Measurements from ENCODE around the gene TPK1.
"Not testable (repeated sequence)": the region's sequence is repeated elsewhere in the genome, so short reads cannot be mapped to it uniquely, and the experiment has no call there.

TPK1 gene

DNA sequence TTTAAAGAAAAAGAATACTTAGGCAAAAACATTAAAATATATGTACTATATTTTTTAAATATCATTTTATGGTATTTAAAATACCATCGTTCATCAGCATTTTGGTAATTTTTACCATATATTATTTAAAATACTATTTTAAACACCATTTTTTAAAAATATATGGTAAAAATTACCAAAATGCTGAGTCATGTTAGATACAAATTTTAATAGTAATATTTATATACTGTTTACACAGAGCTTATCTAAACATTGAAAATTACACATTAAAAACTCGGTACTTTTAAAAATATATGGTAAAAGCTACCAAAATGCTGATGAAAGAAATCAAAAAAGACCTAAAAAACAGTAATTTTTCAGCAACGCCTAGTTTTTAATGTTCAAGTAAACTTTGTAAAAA, 105.6 kb downstream of the TPK1 start:
- intact Hi-C loops (cut with DNase I): no loop called here
- no peak for DNase-seq

DNA sequence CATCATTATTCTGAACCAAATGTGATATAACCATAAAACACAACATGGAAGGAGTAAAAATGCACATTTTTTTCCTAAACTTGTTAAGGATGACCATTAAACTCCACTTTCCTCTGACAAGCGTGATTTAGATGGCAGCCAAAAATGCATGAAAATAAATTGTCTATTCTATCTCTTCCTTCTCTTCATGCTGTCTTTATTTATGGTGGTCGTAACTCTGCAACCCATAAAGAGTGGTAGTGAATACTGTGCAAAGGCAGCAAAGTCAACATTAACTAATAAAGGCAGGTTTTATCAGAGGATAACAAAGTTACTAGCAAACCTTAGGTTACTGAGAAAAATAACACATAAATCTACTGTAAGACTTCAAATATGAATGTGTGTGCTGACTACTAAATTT, 106.6 kb downstream of the TPK1 start:
- no peak for DNase-seq
- intact Hi-C loops (cut with DNase I): no loop called here

DNA sequence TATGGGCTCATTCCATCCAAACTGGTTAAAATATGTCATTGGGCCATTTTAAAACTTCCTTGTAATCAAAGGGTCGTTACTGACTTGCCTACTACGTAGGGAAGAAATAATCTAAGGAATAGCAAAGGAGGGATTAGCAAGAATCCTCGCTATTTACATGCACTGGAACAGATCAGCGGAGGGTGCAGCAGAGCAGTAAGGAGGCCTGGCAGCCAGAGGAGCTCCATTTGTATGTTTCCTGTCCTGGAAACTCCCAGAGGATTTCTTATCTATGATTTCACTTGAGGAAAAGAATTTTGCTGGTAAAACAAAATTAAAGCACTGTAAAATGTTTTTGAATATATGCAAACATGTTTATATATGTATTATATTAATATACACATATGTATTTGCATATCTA, 107.3 kb downstream of the TPK1 start:
- intact Hi-C loops (cut with DNase I): no loop called here

DNA sequence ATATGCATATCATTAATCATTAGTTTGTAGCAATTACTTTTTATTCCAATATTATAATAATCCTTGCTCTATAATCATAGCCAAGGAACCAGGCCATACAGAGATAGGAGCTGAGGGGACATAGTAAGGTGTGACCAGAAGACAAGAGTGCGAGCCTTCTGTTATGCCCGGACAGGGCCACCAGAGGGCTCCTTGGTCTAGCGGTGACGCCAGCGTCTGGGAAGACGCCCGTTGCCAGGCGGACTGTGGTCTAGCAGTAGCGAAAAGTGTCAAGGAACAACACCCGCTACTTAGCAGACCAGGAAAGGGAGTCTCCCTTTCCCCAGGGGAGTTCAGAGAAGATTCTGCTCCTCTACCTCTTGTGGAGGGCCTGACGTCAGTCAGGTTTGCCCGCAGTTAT, 109.0 kb downstream of the TPK1 start:
- DNase-seq; intact Hi-C loops (cut with DNase I): not testable (repeated sequence)

More for the DNA sequence above, 107.3 kb downstream of the TPK1 start:
- no peak for DNase-seq

DNA sequence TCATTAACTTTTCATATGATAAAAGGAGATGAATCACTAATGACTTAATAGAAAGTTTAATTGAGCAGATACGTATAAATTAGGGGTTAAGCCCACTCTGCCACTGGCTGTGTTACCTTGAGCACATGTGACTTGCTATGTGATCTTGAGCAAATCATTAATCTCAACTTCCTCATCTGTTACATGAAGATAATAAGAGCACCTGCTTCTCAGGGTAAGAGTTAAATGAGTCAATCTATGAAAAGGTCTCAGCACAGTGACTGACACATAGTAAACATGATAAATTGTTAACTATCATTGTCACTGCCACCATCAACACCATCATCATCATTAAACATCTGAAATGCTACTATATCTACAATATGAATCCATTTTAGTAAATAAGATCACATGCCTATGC, 110.8 kb downstream of the TPK1 start:
- no peak for DNase-seq
- intact Hi-C loops (cut with DNase I): no loop called here

DNA sequence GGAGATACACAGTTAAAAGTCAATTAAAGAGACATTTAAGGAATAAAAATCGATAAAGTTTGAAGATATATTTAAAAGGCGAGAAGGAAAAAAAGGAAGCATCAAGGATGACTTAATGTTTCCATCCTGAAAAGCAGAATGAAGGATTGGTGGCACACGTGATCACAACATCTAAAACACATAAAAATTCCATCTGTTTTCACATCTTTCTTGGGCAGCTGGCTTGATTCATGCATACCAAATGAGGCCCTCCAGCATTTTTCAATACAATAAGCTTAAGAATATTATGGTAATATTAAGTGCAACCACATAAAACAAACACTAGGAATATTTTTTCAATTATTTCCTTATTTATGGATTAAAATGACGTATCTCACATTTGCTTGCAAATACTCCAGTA, 112.6 kb downstream of the TPK1 start:
- intact Hi-C loops (cut with DNase I): no loop called here
- no peak for DNase-seq

DNA sequence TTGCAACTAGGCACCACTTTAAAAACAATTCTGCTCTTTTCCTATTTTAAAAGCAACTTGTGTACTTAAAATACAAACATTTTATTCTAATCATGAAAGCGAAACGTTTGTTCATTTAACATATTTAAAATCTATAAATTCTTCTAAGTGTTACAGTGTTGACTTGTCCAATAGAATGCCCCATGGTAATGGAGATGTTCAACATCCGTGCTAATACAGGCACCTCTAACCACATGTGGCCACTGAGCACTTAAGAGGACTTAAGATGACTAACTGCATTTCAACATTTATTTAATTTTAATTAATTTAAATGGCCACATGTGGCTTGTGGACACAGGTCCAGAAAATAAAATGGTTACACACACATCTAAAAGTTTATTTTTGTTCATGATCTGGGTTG, 115.1 kb downstream of the TPK1 start:
- intact Hi-C loops (cut with DNase I): no loop called here
- no peak for DNase-seq

DNA sequence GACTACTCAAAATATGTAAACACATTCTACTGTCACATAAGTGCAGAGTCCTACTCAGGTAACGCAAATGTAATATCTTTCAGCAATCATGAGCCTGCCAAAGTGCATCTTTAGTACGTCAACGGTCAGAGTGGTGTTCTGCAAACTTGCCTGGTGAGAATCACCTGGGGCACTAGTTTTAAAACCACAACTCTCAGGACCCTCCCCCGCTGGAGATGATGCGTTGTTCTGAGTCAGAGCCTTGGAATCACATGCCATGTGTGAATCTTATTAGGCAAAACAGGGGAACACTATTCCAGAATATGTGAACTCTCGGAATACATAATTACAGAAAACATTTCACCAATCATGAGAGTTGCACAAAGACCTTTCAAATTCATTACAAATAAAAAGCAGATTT, 115.7 kb downstream of the TPK1 start:
- intact Hi-C loops (cut with DNase I): no loop called here
- DNase-seq: no peak

DNA sequence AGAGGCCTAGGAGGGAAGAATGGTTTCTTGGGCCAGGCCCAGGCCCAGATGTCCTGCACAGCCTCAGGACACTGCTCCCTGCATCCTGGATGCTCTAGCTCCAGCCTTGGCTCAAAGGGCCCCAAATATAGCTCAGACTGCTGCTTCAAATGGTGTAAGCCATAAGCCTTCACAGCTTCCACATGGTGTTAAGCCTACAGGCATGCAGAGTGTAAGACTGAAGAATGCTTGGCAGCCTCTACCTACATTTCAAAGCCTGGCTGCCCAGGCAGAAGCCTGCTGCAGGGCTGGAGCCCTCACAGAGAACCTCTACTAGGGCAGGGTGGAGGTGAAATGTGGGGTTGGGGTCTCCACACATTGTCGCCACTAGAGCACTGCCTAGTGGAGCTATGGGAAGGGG, 118.1 kb downstream of the TPK1 start:
- no peak for DNase-seq
- intact Hi-C loops (cut with DNase I): no loop called here

DNA sequence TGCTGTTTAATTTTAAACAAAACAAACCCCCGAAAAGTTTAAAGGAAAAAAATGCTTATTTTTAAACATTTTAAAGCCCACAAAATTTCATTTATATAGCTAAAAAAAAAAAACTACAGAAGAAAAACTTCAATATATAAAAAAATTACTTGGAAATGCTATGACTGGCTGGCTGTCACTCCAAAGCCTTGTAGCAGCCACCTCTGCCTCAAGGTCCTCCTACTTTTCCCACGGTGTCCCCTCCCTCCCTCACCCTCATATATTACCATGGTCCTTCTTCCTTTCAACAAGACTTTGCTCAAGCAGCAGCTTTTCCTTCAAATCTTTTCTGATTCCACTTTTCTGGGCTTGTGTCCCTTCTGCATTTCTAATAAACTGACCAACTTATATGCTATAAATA, 122.0 kb downstream of the TPK1 start:
- intact Hi-C loops (cut with DNase I): no loop called here
- no peak for DNase-seq

DNA sequence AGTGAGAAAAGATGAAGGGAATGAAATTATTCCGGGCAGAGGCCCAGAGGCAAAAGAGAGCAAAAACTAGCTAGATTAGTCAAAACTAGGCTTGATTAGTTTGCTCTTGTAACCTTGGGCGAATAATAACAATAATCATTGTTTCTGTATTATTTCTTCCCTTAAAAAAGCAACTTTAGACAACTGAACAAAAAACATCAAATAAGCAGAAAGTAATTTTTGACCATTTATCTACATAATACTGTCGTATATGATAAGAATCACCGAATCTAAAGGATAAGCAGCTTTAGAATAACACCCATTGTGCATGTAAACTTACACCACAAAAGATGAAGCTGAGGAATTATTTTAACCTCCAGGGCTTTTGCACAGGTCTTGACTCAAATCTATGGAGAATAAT, 125.1 kb downstream of the TPK1 start:
- no peak for DNase-seq
- intact Hi-C loops (cut with DNase I): no loop called here

DNA sequence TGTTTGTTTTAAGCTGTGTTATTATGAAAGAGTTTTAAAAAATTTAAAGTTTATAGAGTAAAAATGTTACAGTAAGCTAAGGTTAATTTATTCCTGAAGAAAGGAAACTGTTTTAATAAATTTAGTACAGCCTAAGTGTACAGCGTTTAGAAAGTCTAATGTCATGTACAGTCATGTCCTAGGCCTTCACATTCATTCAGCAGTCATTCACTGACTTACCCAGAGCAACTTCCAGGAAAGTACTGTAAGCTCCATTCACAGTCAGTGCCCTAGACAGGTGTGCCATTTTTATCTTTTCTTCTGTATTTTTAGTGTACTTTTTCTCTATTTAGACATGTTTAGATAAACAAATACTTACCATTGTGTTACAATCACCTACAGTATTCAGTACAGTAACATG, 126.8 kb downstream of the TPK1 start:
- DNase-seq: no peak
- intact Hi-C loops (cut with DNase I): no loop called here

DNA sequence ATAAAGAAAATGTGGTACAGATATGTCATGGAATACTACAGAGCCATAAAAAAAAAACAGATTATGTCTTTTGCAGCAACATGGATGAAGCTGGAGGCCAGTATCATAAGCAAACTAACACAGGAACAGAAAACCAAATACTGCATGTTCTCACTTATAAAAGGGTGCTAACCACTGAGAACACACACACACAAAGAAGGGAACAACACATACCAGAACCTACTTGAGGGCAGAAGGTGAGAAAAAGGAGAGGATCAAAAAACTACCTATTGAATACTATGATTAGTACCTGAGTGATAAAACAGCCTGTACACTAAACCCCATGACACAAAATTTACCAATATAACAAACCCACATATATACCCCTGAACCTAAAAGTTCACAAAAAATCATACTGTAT, 144.6 kb downstream of the TPK1 start:
- intact Hi-C loops (cut with DNase I): no loop called here

DNA sequence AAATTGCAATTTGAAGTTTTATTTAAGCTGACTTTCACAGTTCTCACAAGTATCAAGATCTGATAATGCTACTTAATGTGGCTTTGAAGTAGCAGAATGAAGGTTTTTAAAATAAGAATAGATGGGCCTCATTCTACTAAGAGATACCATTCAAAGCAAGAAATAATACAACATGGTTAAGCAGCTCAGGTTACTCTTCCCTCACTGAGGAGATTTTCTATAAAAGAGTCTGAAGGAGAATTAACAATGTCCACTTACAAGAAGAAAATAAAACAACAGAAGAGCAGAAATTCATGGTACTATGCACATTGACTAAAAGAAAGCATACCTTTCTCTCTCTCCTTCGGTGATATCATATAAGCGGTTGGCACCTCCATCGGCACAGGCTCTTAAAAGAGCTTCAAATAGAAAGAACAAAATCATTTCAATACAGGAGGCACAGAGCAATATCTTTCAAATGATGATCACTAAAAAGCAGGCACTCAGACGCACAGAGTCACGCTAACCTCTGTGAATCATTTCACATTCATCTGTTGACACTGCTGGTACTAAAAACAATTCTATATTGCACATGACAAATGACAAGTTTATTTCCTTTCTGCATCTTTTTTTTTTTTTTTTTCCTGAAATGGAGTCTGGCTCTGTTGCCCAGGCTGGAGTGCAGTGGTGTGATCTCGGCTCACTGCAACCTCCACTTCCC, 153.1 kb downstream of the TPK1 start:
- intact Hi-C loops (cut with DNase I): no loop called here
- no peak for DNase-seq

More for the DNA sequence above, 144.6 kb downstream of the TPK1 start:
- DNase-seq: no peak

DNA sequence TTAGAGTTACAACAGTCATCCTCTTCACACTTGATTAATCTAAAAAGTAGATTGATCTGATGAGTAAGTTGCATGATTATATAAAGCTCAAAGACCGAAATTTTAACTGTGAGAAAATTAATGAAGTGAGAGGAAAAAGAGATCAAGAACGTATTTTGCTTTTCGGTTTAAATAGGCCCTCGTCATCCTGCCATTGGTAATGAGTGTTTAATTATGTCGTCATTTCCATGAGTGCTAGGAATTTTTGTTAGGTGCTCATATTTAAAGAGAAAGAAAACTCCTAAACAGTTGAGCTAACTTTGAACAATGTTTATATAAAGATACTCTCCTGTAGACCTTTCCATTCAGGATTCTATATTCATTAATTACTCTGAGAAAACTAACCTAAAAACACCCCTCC, 159.4 kb downstream of the TPK1 start:
- no peak for DNase-seq
- intact Hi-C loops (cut with DNase I): no loop called here

DNA sequence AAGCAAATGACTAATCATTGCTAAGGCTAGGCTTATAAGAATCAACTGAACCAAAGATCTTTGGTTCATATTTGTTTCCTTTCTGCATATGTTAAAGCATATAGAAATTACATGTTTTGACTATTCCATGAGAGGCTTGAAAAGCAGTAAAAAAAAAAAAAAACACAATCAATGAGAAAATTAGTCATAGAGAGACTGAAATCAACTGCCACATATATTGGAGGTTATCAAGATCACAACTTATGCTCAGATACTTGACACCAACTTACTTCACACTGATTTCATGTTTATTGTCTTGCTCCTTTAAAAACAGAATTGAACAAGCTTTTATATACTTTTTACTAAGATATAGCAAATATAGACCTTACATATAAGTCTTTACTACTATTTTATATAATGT, 161.3 kb downstream of the TPK1 start:
- intact Hi-C loops (cut with DNase I): no loop called here

DNA sequence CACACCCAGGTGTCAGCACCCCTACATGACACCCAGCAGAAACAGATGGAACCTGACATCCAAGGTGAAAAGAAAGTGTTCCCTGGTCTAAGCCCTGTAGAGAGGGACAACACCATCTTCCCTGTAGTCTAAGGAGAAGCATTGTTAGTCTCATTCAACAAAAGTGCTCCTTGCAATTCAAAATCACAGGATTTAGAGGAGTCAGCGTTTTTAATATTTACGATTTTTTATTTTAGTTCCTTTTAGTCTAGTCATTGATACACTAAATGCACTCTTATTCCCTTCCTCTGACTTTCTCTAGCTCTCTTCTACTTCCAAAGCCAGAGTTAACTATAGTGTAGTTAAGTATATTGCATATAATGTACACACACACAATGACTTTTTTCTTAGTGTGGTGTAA, 163.0 kb downstream of the TPK1 start:
- no peak for DNase-seq

More for the DNA sequence above, 161.3 kb downstream of the TPK1 start:
- no peak for DNase-seq

DNA sequence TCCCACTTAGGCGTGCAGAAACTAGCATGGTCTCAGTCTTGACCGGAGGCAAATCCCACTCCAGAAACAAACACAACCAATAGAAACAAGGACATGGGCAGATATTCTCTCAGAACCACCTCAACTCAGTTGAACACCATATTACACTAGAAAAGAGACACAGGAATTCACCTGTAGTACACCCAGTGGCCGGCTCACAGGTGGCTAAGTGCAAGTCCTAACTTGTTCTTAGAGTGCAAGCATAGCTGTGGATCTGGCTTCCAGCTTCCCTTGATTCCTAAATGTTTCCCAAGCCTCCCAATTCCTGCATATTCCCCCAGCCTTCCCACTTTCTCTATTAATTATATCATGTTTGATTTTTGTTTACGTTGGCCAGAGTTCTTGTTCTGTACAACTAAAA, 164.4 kb downstream of the TPK1 start:
- intact Hi-C loops (cut with DNase I): no loop called here
- DNase-seq: no peak

More for the DNA sequence above, 163.0 kb downstream of the TPK1 start:
- intact Hi-C loops (cut with DNase I): no loop called here

DNA sequence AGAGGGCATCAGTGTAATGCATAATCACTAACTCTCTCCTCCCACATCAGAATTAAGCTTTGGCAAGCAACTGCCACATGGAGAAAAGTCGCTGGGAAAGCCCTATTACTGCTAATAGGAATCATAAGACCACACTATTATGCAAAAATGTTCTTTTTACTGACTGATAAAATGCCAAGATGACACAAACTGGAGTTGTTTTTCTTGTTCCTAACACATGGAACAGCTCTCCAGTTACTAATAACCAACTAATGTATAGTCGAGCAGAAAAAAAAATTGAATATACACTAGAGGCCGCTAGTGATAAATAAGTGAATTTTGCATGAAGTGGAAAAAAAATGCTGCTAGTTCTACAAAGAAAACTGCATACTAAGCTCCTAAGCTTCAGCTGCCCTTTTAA, 165.6 kb downstream of the TPK1 start:
- no peak for DNase-seq
- intact Hi-C loops (cut with DNase I): no loop called here

DNA sequence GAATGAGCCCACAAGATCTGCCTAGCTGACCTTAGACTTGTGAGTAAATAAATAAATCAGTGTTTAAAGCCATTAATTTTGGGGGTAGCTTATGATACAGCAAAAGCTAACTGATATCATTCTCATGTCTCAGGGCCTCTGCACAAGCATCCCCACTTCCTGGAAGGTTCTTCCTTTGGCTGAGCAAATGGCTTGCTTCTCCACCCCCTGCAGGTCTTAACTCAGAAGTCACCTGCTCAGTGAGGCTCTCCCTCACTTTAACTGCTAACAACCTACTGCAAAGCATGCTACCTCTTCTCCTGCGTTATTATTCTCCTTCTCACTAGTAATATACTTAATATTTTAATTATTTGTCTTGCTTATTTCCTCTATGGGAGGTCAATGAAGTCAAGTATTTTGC, 167.3 kb downstream of the TPK1 start:
- DNase-seq: no peak
- intact Hi-C loops (cut with DNase I): no loop called here

DNA sequence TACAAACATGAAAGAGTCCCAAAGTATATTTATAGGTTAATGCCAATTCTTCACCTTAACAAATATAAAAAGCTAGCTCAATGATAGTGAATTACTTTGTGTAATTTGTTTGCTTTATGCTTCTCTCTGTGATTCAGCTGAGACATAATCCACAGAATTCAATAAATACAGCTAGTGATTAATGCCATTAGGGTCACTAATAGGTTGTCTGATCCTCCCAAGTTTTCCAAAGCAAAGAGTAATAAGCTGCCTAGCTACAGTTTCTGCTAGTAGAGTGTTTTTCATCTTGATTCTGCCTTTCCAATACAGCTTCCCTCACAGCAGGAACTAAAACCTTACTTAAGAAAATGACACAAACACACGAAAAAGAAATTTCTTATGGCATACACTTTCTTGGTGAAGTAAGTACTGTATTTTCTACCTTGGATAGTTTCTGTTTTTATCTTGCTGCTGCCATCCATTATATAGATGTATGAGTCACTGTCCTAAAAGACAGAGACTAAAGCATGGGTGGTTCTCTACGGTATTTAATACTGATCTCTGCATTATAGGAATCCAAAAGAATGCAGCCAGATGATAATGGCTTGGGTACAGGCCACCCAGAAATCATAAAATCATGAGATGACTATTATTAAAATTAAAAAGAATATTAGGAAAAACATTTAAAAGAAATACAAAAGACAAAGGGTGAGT, 170.0 kb downstream of the TPK1 start:
- DNase-seq: no peak

DNA sequence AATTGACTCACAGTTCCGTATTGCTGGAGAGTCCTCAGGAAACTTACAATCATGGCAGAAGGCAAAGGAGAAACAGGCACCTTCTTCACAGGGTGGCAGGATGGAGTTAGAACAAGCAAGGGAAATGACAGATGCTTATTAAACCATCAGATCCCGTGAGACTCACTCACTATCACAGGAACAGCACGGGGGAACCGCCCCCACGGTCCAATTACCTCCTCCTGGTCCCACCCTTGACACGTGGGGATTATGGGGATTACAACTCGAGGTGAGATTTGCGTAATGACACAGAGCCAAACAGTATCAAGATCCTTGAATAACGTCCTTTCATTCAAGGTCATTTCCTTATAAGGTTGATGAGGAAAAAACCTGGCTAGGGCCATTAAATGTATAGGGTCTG, 176.6 kb downstream of the TPK1 start:
- intact Hi-C loops (cut with DNase I): no loop called here
- no peak for DNase-seq

More for the DNA sequence above, 170.0 kb downstream of the TPK1 start:
- intact Hi-C loops (cut with DNase I): no loop called here
